ENCODE results near the gene KRIT1.
"Not testable (repeated sequence)": the region's sequence is repeated elsewhere in the genome, so short reads cannot be mapped to it uniquely, and the experiment has no call there.

KRIT1 gene

DNA sequence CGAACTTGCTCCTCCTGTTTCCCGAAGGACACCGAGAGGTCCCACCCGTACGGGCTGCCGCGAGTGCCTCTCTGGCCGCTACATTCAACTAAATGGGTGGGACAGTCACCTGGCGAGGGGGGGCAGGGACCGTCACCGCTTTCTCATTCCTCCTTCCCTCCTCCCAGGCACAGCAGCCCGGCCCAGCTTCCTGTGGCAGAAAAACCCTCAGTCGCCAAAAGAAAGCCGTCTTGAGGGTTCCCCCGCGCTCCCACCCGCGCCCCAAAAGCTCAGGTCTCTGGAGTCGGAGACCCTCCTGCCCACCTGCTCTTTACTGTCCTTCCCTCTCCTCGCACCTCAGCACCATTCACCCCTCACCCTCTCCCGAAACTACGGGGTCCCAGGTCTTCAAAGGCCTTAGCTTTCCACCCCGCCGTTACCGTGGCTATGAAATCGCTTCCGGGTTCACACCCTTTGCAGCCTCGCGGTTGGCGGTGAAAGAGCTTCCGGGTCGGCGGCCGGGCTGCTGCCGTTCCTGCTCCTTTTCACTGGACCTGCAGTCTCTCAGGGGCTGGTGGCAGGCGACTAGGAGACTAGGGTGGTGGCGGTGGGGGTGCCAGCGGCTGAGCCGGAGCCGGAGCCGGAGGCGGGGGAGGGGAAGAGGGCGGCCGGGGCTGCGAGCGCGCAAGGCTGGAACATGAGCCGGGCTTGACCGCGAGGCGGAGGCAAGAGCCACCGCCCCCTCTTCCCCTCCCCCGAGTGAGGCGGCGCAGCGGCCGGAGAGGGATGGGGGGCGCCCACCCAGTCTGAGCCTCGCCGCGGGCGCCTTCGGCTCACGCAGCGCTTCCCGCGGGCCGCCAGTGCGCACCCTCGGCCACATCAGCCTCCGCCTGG, at the start of gene KRIT1, which contains the start of gene ANKIB1:
TSS of gene KRIT1 (minus strand) at position 428 of the 873 bp plus-strand sequence. CDS start 3,779 bp downstream, outside the sequence.
TSS of gene ANKIB1 (plus strand) at position 488 of the 873 bp plus-strand sequence. CDS start 49,005 bp downstream, outside the sequence.
- peak; percentile 79 for DNase-seq (ENCODE audit: low read depth)

GRCh38 chr7:92295391-92295790, 49.7 kb upstream of the KRIT1 start:
- no peak for DNase-seq (ENCODE audit: low read depth)

DNA sequence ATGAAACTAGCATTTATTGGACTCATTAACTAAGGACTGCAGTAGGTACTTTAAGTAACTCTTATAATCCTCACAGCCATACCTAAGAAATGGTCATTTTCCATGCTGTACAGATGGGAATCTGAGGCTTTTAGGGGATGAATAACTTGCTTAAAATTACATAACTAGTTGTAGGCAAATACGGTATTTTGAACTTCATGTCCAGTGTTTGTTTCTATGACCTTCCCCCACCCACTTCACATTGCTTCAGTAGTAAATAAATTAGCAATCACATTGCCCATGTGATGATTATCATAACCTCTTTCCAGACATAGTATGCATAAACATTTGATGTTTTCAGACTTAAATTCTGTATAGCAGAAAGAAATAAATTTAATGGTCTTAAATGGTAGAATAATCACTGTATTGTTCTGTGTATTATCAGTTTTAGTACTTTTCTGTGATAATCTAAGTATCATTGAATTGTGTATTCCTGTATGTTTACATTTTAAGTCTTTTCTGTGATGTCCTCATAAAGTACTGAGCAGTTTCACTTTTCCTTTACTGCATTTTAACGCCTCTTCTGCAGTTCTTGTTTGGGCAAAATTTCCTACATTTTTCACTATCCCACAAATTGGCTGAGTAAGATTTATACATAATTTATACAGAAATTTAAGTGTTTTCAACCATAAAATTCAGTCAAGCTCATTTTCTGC, 48.3 kb upstream of the KRIT1 start:
- DNase-seq (ENCODE audit: low read depth): no peak

GRCh38 chr7:92292981-92293380, 47.3 kb upstream of the KRIT1 start:
- DNase-seq (ENCODE audit: low read depth): no peak

GRCh38 chr7:92289321-92289720, 43.6 kb upstream of the KRIT1 start:
- no peak for DNase-seq (ENCODE audit: low read depth)

DNA sequence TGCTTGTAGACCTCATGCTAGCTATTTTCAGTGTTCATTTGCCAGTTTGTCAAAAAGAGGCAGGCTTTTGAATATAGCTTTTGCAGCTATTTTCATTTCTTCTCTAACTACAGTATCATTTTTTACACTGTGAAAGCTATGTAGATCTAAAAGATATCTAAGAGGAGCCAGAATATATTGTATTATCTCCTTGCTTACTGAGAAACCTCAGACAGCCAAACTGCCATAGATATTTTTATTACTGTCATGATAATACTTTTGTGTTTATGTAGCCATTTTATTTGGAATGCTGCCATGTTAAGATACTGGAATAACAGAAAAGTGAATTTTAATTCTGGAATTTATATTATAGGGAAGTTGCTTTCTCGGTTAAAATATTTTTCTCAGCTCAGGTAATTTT, 37.2 kb upstream of the KRIT1 start:
- no peak for DNase-seq (ENCODE audit: low read depth)

DNA sequence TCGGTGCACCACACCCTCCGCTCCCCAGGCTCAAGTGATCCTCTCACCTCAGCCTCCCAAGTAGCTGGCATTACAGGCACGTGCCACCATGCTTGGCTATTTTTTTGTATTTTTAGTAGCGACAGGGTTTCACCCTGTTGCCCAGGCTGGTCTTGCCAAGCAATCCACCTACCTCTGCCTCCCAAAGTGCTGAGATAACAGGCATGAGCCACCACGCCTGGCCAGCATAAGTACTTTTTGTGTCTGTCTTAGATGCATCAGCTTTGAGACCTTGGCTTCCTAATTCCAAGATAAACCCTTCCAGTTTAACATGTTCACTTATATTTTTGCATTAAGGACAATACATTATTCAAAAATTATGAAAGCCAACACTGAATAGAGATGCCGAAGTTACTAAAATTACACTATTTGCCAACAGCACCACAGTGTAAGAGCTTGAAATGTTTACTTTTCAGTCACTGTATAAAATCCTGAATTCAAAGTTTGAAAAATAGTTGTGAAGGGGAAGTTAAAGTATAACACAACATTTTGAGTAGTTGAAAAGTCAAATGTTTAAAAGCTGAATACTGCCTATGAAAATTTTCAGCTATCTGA, 36.6 kb upstream of the KRIT1 start:
- no peak for DNase-seq (ENCODE audit: low read depth)

GRCh38 chr7:92281031-92281430, 35.3 kb upstream of the KRIT1 start:
- DNase-seq (ENCODE audit: low read depth): no peak

DNA sequence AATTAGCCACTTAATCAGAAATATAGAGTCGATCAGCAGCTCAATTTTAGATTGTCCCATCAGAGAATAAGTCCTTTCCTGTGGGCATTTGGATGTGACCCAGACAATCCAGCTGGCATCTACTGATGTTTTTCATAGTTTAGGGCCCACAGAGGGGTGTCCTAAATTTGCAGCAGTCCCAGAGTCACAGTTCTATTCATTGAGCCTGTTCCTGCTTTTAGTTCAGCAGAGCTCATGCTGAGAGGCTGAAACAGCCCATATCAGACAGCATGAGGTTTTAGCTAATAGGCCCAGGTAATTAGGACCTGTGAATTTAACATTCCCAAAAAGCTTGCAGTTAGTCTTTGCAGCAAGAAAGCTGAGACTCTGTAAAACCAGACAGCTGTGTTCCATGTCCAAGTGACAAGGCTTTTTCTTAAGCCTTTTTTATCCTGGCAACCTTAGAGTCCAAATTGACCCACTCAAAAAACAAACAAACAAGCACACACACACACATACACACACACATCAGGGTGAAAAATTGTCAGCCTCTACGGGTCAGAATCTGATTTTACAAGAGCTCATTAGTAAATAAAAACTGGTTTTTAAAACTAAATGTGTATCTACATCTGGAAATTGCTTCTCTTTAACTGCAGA, 33.8 kb upstream of the KRIT1 start:
- no peak for DNase-seq (ENCODE audit: low read depth)

DNA sequence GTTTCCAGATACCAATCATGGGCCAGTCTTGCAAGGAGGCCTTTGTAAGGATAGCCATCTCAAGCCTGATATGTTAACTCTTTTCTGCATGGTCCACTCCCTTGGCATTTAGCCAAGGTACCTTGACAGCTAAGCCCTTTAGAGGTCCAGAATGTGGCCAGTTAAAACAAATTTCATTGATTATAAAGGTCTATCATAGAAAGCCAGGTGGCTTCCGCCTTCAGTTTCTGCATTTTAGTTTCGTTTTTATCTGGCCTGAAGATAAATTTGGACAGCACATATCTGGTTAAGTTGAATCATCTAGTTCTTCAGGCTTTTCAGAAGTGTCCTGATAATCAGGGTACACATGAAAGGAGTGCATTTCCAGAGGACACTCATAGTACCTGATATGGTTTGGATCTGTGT, 30.7 kb upstream of the KRIT1 start:
- DNase-seq (ENCODE audit: low read depth): no peak

- DNase-seq (ENCODE audit: low read depth): no peak
Observed at GRCh38 chr7:92275327-92275726, 29.6 kb upstream of the KRIT1 start.

- DNase-seq (ENCODE audit: low read depth): no peak
Observed at GRCh38 chr7:92268921-92269320, 23.2 kb upstream of the KRIT1 start.

GRCh38 chr7:92266415-92267241, 20.9 kb upstream of the KRIT1 start:
- no peak for DNase-seq (ENCODE audit: low read depth)

DNA sequence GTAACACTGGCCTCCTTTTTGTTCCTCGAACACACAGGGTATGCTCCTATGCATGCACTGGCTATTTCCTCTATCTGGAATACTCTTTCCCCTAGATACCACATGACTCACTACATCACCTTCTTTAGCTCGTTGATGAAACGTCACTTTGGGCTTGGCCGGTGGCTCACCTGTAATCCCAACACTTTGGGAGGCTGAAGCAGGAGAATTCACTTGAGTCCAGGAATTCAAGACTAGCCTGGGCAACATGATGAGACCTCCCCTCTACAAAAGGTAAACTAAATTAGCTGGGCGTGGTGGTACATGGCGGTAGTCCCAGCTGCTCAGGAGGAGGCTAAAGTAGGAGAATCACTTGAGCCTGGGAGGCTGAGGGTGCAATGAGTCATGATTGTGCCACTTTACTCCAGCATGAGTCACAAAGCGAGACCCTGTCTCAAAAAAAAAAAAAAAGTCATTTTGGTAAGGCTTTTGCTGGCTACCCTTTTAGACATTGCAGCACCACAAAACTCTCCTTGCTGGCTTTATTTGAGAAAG, 14.6 kb upstream of the KRIT1 start:
- no peak for DNase-seq (ENCODE audit: low read depth)

GRCh38 chr7:92259610-92260247, 14.0 kb upstream of the KRIT1 start:
- DNase-seq (ENCODE audit: low read depth): no peak

DNA sequence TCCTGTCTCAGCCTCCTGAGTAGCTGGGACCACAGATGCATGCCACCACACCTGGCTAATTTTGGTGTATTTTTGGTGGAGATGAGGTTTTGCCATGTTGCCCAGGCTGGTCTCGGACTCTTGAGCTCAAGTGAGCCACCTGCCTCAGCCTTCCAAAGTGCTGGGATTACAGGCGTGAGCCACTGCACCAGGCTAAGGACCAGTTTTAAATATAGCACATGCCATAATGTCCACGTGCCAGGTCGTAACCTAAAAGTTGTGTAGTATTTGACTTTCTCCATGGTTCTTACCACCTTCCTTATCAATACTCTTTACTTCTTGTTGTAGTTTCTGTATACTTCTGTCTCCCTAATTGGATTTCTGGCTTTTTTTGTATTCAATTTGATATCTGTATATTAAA, 13.3 kb upstream of the KRIT1 start:
- no peak for DNase-seq (ENCODE audit: low read depth)

GRCh38 chr7:92255308-92255707, 9.6 kb upstream of the KRIT1 start:
- DNase-seq (ENCODE audit: low read depth): no peak

DNA sequence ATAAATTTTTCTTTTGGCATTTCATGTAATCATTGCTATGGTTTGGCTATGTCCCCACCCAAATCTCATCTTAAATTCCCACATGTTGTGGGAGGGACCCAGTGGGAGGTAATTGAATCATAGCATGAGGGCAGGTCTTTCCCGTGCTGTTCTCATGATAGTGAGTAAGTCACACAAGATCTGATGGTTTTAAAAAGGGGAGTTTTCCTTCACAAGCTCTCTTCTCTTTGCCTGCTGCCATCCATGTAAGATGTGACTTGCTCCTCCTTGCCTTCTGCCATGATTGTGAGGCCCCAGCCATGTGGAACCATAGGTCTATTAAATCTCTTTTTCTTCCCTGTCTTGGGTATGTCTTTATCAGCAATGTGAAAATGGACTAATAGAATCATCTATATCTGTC, 9.1 kb upstream of the KRIT1 start:
- DNase-seq (ENCODE audit: low read depth): not testable (repeated sequence)

DNA sequence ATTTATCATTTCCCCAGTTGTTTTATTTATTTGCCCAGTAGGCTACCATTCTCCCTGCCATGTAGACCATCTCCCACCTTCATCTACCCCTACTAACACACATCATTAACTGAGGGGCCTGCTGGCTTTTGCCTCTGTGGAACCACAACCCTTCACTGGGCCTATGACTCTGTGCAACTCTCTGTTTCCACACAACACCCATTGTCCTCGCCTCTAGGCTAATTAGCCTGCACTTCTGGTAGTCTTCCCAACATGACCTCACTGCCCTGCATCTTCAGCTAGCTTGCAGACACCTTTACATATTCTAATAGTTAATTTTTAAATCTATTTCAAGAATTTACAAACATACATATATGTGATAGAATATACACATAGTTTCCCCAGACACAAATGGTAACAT, 7.5 kb upstream of the KRIT1 start:
- DNase-seq (ENCODE audit: low read depth): no peak

GRCh38 chr7:92251181-92251580, 5.5 kb upstream of the KRIT1 start:
- DNase-seq (ENCODE audit: low read depth): no peak

- DNase-seq (ENCODE audit: low read depth): no peak
Observed at GRCh38 chr7:92250603-92251002, 4.9 kb upstream of the KRIT1 start.

All from activated T-helper 9 cell treated with anti-CD3 and anti-CD28 coated beads, Interleukin-2, amount 50 U/mL, for 16 hours (primary cell).